T-cell (primary cell): Measurements from ENCODE around the gene IFNA2. TPM values are rescaled to one million over a fixed set of nuclear protein-coding genes. Genes with fewer than 3 reads are reported as not detected.

Source experiments
- ATAC-seq, 4 experiments: fragments of 200-7000 bp in 3 of 4; fragments of 150-1000 bp in 1 of 4; cut with Tn5 transposase; replicated peaks in 1 of 4; 1 replicate in 3 of 4; 2 replicates in 1 of 4; pipeline ENCODE4 v1.10.0; 2021; ENCODE audit warnings: moderate library complexity in 3 of 4, mild to moderate bottlenecking in 2 of 4, moderate number of reproducible peaks in 1 of 4
- CTCF ChIA-PET, 2 donors: fragments of 300-600 bp; sonication (Branson Sonifier 250); formaldehyde crosslinking; loops; one replicate each; lab custom pipeline; 2022; ENCODE audit warnings: antibody characterized with exemption in 2 of 2; lab: Charles Lee
- POLR2A ChIA-PET, 2 donors: fragments of 300-600 bp; sonication (Branson Sonifier 250); formaldehyde crosslinking; loops; one replicate each; lab custom pipeline; 2022; ENCODE audit warnings: antibody characterized with exemption in 2 of 2; lab: Charles Lee
- DNase-seq, 35 experiments: peaks; one replicate each; pipeline versions ENCODE4 v3.0.0 to v3.0.0-alpha.2; 2013 to 2023
- H3K27ac ChIP-seq: one replicate; pipeline ENCODE4 v1.5.1; 2013; ENCODE audit warnings: low read length
- H3K27me3 ChIP-seq, 2 experiments: replicated peaks in 1 of 2; 1 replicate in 1 of 2; 2 replicates in 1 of 2; pipeline versions ENCODE4 v1.6.1 to v1.7.0; 2013; ENCODE audit warnings: low read length in 1 of 2, mixed read lengths in 1 of 2; ENCODE audit not compliant: control insufficient read depth in 2 of 2, insufficient read depth in 2 of 2; ENCODE audit errors: extremely low read depth in 1 of 2
- H3K36me3 ChIP-seq, 2 donors: 1 replicate in 1 of 2; 2 replicates in 1 of 2; pipeline versions ENCODE4 v1.6.1 to v1.7.0; 2013; ENCODE audit warnings: low read length in 1 of 2; ENCODE audit not compliant: control insufficient read depth in 2 of 2, insufficient read depth in 1 of 2; ENCODE audit errors: extremely low read depth in 1 of 2
- H3K4me1 ChIP-seq, 2 experiments: 1 replicate in 1 of 2; 2 replicates in 1 of 2; pipeline versions ENCODE4 v1.6.1 to v1.7.0; 2013; ENCODE audit warnings: low read length in 2 of 2, mixed read lengths in 1 of 2; ENCODE audit not compliant: insufficient read depth in 2 of 2, control insufficient read depth in 1 of 2; ENCODE audit errors: extremely low read depth in 1 of 2
- H3K4me3 ChIP-seq, 2 donors: 1 replicate in 1 of 2; 2 replicates in 1 of 2; pipeline versions ENCODE4 v1.5.1 to v1.7.0; 2013; ENCODE audit warnings: mild to moderate bottlenecking in 2 of 2, low read length in 1 of 2, moderate library complexity in 1 of 2; ENCODE audit not compliant: control insufficient read depth in 1 of 2; ENCODE audit errors: extremely low read depth in 1 of 2
- H3K9me3 ChIP-seq: 2 replicates; pipeline ENCODE4 v1.7.0; 2013
- H3K27ac Mint-ChIP-seq, 2 donors: one replicate each; pipeline ENCODE4 v1.8.0; 2020 to 2021; ENCODE audit warnings: mild to moderate bottlenecking in 2 of 2, mixed read lengths in 2 of 2
- H3K27me3 Mint-ChIP-seq, 2 donors: one replicate each; pipeline ENCODE4 v1.8.0; 2021 to 2022; ENCODE audit warnings: mixed read lengths in 2 of 2
- H3K36me3 Mint-ChIP-seq: one replicate; pipeline ENCODE4 v1.8.0; 2021; ENCODE audit warnings: mixed read lengths
- H3K4me1 Mint-ChIP-seq, 3 donors: one replicate each; pipeline ENCODE4 v1.8.0; 2020 to 2022; ENCODE audit warnings: mixed read lengths in 3 of 3, mild to moderate bottlenecking in 1 of 3
- H3K4me3 Mint-ChIP-seq, 3 donors: one replicate each; pipeline ENCODE4 v1.8.0; 2020 to 2022; ENCODE audit warnings: mild to moderate bottlenecking in 3 of 3, mixed read lengths in 3 of 3, moderate library complexity in 3 of 3
- H3K9me3 Mint-ChIP-seq, 3 donors: one replicate each; pipeline ENCODE4 v1.8.0; 2020 to 2022; ENCODE audit warnings: mixed read lengths in 3 of 3
- WGBS: methylation state at CpG from one replicate; pipeline ENCODE4 v1.1.5; 2013; ENCODE audit warnings: missing lambda C conversion rate; ENCODE audit not compliant: insufficient coverage; 5-methylcytosine and 5-hydroxymethylcytosine counted together
- total RNA-seq, 35 experiments: library from RNA in 6 of 35; stranded (reverse) in 6 of 35; fragments of 120-200 nt in 1 of 35; gene quantifications; one replicate each; pipeline versions ENCODE4 v1.2.1 to v1.2.4 and lab custom pipeline; 2013 to 2026

IFNA2 gene
- total RNA-seq, 5 donors from 2014 or later (not counting 1 experiment from before 2014, with no cell fraction given) = not detected

- Mint-ChIP-seq H3K4me3 (no peak overlapping the region), H3K27ac (no peak overlapping the region), H3K9me3 (no peaks in the 10 kb centered on the region), H3K36me3 (no peaks in the 10 kb centered on the region), H3K27me3 (peaks cover 7 to 8% of the 10 kb centered on the region in 2 donors), H3K4me1 (peaks cover 0 to 10% (median 7%) of the 10 kb centered on the region in 3 donors)
- H3K4me3 ChIP-seq = no peak overlapping the region
- ATAC-seq (no peak), DNase-seq (no peak)
- POLR2A ChIA-PET = no interaction called here
- H3K9me3 ChIP-seq = no peaks in the 10 kb centered on the region
- no peaks in the 10 kb centered on the region for H3K36me3 ChIP-seq
- WGBS = 79% methylated on average over 2 of the region's 5 CpGs
- peaks cover 0 to 4% of the 10 kb centered on the region in 2 experiments for H3K27me3 ChIP-seq
- no peak overlapping the region for H3K27ac ChIP-seq
- CTCF ChIA-PET = interaction anchor here (0.6 to 1.0 kb wide), 3 partner anchors 87 to 293 kb away, joined by 3 read pairs; no protein-coding TSS in a partner anchor
- H3K4me1 ChIP-seq = peaks cover 0 to 4% of the 10 kb centered on the region in 2 experiments
Measured at GRCh38 chr9:21415493-21416267, 30.5 kb upstream of the IFNA2 start.

- no peaks in the 10 kb centered on the region for H3K36me3 Mint-ChIP-seq
- no peak overlapping the region for H3K4me3 Mint-ChIP-seq
- DNase-seq (no peak), ATAC-seq (no peak)
- peaks cover 9 to 14% of the 10 kb centered on the region in 2 donors for H3K27me3 Mint-ChIP-seq
- H3K27ac Mint-ChIP-seq = no peak overlapping the region
- WGBS = no CpG with 5 or more reads among the region's 2 CpGs
- peaks cover 0 to 4% of the 10 kb centered on the region in 2 experiments for H3K4me1 ChIP-seq
- no peaks in the 10 kb centered on the region for H3K9me3 ChIP-seq
- H3K27me3 ChIP-seq = peaks cover 0 to 4% of the 10 kb centered on the region in 2 experiments
- peaks cover 0 to 10% (median 7%) of the 10 kb centered on the region in 3 donors for H3K4me1 Mint-ChIP-seq
- CTCF ChIA-PET = interaction anchor here in 1 of 2 donors (1.4 kb wide), 1 partner anchor 89 kb away, joined by 3 read pairs; no protein-coding TSS in a partner anchor
- no peak overlapping the region for H3K4me3 ChIP-seq
- H3K27ac ChIP-seq = no peak overlapping the region
- no peaks in the 10 kb centered on the region for H3K36me3 ChIP-seq
- H3K9me3 Mint-ChIP-seq = no peaks in the 10 kb centered on the region
- POLR2A ChIA-PET = interaction anchor here in 1 of 2 donors (0.6 kb wide), 1 partner anchor 21 kb away, joined by 3 read pairs; no protein-coding TSS in a partner anchor
Measured at GRCh38 chr9:21414220-21414940, 29.2 kb upstream of the IFNA2 start.

GRCh38 chr9:21413624-21414023 is 28.4 kb upstream of the IFNA2 start:
- H3K9me3 ChIP-seq = no peaks in the 10 kb centered on the region
- peak in 5 of 35 experiments; percentile 0 to 33 (median 13) for DNase-seq
- H3K4me1 ChIP-seq = peaks cover 0 to 4% of the 10 kb centered on the region in 2 experiments
- peak; percentile 43 to 85 (median 68) for ATAC-seq
- peaks cover 0 to 4% of the 10 kb centered on the region in 2 experiments for H3K27me3 ChIP-seq
- Mint-ChIP-seq H3K27ac (no peak overlapping the region), H3K36me3 (no peaks in the 10 kb centered on the region), H3K4me1 (peaks cover 0 to 10% (median 7%) of the 10 kb centered on the region in 3 donors), H3K9me3 (no peaks in the 10 kb centered on the region), H3K4me3 (no peak overlapping the region), H3K27me3 (peaks cover 11 to 16% of the 10 kb centered on the region in 2 donors)
- no peak overlapping the region for H3K4me3 ChIP-seq
- H3K36me3 ChIP-seq = no peaks in the 10 kb centered on the region
- H3K27ac ChIP-seq = no peak overlapping the region
- POLR2A ChIA-PET = no interaction called here
- CTCF ChIA-PET = interaction anchor here in 1 of 2 donors (1.4 kb wide), 1 partner anchor 88 kb away, joined by 3 read pairs; no protein-coding TSS in a partner anchor
- WGBS = no CpG with 5 or more reads among the region's 5 CpGs

- peaks cover 0 to 10% (median 7%) of the 10 kb centered on the region in 3 donors for H3K4me1 Mint-ChIP-seq
- no peak for DNase-seq
- peaks cover 11 to 16% of the 10 kb centered on the region in 2 donors for H3K27me3 Mint-ChIP-seq
- H3K9me3 ChIP-seq = no peaks in the 10 kb centered on the region
- peaks cover 0 to 4% of the 10 kb centered on the region in 2 experiments for H3K27me3 ChIP-seq
- no peak overlapping the region for H3K4me3 Mint-ChIP-seq
- ChIA-PET POLR2A (no interaction called here), CTCF (no interaction called here)
- no peaks in the 10 kb centered on the region for H3K9me3 Mint-ChIP-seq
- H3K4me3 ChIP-seq = no peak overlapping the region
- no peak overlapping the region for H3K27ac ChIP-seq
- H3K27ac Mint-ChIP-seq = no peak overlapping the region
- H3K4me1 ChIP-seq = peaks cover 0 to 4% of the 10 kb centered on the region in 2 experiments
- ATAC-seq = no peak
- no peaks in the 10 kb centered on the region for H3K36me3 ChIP-seq
- WGBS = 100% methylated on average over 1 of the region's 4 CpGs
- no peaks in the 10 kb centered on the region for H3K36me3 Mint-ChIP-seq
Measured at GRCh38 chr9:21413151-21413550, 28.0 kb upstream of the IFNA2 start.

GRCh38 chr9:21412107-21412506 is 26.9 kb upstream of the IFNA2 start:
- no peak for ATAC-seq
- H3K4me1 Mint-ChIP-seq = peaks cover 0 to 10% (median 7%) of the 10 kb centered on the region in 3 donors
- no peak overlapping the region for H3K27ac ChIP-seq
- H3K9me3 ChIP-seq = no peaks in the 10 kb centered on the region
- peaks cover 0 to 4% of the 10 kb centered on the region in 2 experiments for H3K27me3 ChIP-seq
- H3K4me3 Mint-ChIP-seq = no peak overlapping the region
- H3K27ac Mint-ChIP-seq = no peak overlapping the region
- DNase-seq = no peak
- H3K36me3 ChIP-seq = no peaks in the 10 kb centered on the region
- POLR2A ChIA-PET = no interaction called here
- no peak overlapping the region for H3K4me3 ChIP-seq
- peaks cover 11 to 16% of the 10 kb centered on the region in 2 donors for H3K27me3 Mint-ChIP-seq
- no peaks in the 10 kb centered on the region for H3K36me3 Mint-ChIP-seq
- peaks cover 0 to 4% of the 10 kb centered on the region in 2 experiments for H3K4me1 ChIP-seq
- CTCF ChIA-PET = no interaction called here
- H3K9me3 Mint-ChIP-seq = no peaks in the 10 kb centered on the region

GRCh38 chr9:21408817-21409216 is 23.6 kb upstream of the IFNA2 start, which contains the start of gene IFNA8:
TSS of gene IFNA8 (plus strand) at chr9:21409117. CDS start at chr9:21409177, 60 bp downstream.
- Mint-ChIP-seq H3K27ac (no peak within 1 kb of the TSS), H3K9me3 (no peaks in the 10 kb centered on the region), H3K36me3 (no peaks in the 10 kb centered on the region), H3K27me3 (peaks cover 12 to 23% of the 10 kb centered on the region in 2 donors), H3K4me1 (peaks cover 0 to 9% (median 6%) of the 10 kb centered on the region in 3 donors), H3K4me3 (no peak within 1 kb of the TSS)
- no CpG with 5 or more reads among the region's 1 CpG for WGBS
- H3K4me3 ChIP-seq = no peak within 1 kb of the TSS
- CTCF ChIA-PET = interaction anchor here (1.1 to 2.4 kb wide), 4 partner anchors 11 to 82 kb away, joined by 3 to 9 read pairs (median 6); no protein-coding TSS in a partner anchor
- no peaks in the 10 kb centered on the region for H3K36me3 ChIP-seq
- H3K4me1 ChIP-seq = peaks cover 0 to 3% of the 10 kb centered on the region in 2 experiments
- DNase-seq (no peak), ATAC-seq (no peak)
- no peaks in the 10 kb centered on the region for H3K9me3 ChIP-seq
- no peaks in the 10 kb centered on the region for H3K27me3 ChIP-seq
- H3K27ac ChIP-seq = no peak within 1 kb of the TSS
- POLR2A ChIA-PET = no interaction called here
